GM18858 (cell line): ENCODE measurements around the gene GNA12.

Source experiments
- ATAC-seq: cut with Tn5 transposase; IDR thresholded peaks from one replicate; pipeline ENCODE4 v1.9.1; 2021; ENCODE audit not compliant: unreplicated experiment

Gene GNA12

GRCh38 chr7:2838873-2839578 lies 5.1 kb downstream of the GNA12 start:
- ATAC-seq, result peak; percentile 58

DNA sequence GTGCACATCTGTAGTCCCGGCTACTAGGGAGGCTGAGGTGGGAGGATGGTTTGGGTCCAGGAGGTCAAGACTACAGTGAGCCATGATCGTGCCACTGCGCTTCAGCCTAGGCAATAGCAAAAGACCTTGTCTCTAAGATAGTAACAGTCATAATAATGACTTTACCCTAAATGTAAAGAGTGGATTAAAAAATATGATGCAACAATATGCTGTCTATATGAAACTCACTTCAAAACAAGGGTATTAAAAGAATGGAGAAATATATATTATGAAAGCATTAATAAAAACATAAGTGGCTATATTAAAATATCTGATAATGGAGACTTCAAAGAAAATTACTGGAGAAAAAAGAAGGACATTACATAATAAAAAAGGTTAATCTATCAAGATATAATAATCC lies 5.7 kb downstream of the GNA12 start:
- ATAC-seq, result no peak

DNA sequence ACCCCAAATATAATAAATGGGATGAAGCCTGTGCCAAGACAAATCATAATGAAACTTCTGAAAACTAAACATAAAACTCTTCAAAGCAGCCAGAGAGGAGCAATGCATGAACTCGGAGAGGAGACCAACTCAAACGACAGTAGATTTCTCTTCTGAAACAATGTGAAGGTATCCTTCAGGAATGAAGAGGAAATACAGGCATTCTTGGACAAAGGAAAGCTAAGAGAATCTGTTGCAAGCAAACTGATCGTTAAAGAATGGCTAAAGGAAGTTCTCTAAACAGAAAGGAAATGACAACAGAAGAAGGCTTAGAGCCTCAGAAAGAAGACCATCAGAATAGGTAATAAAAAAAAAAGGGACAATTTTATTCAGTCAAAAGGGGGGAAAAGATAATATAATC lies 6.6 kb downstream of the GNA12 start:
- no peak for ATAC-seq

DNA sequence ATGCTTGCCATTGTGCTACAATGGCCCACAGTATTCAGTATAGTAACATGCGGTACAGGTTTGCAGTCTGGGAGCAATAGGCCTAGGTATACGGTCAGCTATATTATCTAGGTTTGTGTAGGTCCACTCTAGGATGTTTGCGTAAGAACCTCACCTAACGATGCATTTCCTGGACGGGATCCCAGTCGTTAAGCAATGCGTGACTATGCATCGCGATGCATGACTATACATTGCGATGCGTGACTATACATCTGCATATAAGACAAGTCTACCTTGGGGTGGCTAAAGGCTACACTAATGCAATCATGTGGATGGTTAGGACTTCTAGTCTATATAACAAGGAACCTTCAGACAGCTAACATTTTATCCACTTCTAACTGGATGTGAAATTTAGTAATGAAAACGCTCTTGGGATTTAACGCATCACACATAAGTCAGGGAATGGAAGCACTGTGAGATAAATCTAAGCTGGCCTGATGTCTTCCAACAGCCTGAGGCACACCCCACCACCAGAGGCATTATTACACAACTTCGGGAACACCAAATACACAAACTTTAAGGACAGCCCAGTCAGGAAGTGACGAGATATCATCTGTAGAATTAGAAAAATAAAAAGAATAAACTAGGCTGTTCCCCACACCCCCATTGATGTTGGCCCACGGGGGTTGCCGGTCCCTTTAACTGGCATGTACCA lies 9.2 kb downstream of the GNA12 start:
- no peak for ATAC-seq

- no peak for ATAC-seq
Measured at GRCh38 chr7:2833083-2833910, 10.8 kb downstream of the GNA12 start.

- no peak for ATAC-seq
Measured at GRCh38 chr7:2832461-2832860, 11.6 kb downstream of the GNA12 start.

DNA sequence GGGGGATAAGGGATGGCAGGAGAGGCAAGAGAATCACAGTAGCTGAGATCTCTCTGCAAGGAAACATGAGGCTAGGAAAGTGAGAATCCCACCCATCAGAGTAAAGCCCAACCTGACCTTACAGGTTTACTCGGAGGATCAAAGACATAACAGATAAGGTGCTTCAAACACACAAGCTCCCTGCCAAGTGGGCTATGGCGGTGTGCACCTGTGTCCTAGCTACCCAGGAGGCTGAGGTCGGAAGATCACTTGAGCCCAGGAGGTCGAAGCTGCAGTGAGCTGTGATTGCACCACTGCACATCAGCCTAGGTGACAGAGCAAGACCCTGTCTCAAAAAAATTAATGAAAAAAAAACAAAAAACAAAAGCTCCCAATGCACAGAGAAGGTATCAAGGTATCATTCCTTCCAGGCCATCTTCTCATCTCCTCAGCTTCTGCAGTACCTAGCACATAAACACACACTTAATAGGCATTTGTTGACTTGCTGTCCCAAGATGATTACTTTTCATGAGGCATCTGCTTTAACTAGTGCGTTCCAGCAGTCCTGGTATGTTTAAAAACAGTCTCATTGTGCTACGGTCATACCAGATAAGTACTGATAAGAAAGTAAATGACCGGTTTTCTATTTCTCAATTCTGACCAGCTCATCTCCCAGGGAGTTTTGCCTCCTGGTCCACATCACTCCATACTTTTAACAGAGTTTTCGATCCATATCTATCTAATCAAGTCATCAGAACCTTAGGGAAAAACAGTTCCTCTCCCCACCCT lies 13.3 kb downstream of the GNA12 start:
- ATAC-seq, result no peak

GRCh38 chr7:2829040-2829439 lies 15.1 kb downstream of the GNA12 start:
- no peak for ATAC-seq

DNA sequence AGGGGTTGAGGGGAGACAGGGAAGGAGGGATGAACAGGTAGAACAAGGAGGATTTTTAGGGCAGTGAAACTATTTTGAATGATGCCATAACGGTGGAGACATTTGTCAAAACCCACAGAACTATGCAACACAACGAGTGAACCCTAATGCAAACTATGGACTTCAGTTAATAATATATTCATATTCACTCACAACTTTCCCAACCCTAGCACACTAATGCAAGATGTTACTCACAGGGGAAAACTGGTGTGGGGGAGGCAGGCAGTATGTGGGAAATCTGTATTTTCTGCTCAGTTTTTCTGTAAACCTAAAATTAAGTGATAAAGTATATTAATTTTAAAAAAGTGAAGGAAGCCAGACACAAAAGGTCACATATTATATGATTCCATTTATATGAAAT lies 17.3 kb downstream of the GNA12 start:
- no peak for ATAC-seq

- ATAC-seq, result no peak
Measured at GRCh38 chr7:2825559-2826227, 18.4 kb downstream of the GNA12 start.

DNA sequence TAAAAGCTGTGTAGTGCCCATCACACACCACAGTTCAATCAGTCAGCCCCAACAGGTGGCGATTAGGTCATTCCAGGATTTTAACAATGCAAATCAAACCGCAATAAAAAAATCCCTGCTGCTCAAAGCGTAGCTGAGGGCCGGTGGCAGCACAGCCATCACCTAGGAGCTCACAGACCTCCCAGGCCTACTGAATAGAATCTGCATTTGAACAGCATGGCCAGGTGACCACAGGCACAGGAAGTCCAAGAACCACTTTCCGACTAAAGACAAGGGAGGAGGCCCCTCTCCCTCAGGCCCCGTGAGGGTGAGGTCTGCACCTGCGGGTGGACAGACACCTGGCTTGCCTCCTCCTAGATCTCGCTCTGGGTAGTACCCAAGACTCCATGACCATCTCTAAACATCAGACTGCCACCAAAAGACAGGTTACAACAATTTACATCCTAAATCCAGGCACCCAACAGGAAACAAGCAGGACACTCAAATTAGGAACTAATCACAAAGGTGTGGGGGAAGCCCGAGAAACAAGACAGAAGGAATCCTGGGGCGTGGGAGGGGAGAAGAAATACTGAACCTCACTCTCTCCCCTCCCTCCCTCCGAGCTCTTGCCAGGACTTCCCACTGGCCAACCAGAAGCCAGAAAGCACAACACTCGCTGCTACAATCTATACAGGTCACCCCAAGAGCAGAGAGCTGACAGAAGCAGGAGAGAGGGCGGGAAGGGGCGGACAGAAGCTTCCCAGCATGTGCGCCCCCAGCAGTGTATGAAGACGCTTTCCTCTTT lies 19.2 kb downstream of the GNA12 start:
- ATAC-seq, result peak; percentile 33

DNA sequence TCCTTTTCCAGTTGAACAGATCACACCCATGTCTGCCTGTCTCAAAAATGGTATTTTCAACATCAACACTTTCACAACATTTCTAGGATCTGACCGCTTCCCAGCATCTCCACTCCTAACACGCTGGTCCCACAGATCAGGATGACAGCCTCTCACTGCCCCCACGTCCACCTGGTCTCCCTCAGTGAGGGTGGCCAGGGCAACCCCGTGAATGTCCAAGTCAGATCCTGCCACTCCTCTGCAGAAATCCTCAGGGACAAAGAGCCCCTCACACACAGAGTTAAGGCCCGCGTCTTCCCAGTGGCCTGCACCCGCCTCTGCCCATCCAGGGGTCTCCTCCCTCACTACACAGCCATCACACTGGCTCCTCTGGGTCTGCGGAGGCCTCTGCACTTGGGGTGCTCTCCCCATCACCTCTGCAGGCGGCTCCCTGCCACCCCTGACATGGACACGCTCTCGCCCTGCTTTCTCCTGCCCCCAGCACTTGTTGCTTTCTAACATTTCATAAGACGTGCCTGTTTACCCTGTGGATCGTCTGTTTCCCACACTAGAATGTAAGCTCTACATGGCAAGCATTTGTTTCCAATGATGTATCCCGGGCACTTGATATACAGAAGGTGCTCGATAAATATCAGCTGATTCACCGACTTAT lies 20.0 kb downstream of the GNA12 start:
- ATAC-seq, result no peak

- no peak for ATAC-seq
Measured at GRCh38 chr7:2823130-2823529, 21.0 kb downstream of the GNA12 start.

DNA sequence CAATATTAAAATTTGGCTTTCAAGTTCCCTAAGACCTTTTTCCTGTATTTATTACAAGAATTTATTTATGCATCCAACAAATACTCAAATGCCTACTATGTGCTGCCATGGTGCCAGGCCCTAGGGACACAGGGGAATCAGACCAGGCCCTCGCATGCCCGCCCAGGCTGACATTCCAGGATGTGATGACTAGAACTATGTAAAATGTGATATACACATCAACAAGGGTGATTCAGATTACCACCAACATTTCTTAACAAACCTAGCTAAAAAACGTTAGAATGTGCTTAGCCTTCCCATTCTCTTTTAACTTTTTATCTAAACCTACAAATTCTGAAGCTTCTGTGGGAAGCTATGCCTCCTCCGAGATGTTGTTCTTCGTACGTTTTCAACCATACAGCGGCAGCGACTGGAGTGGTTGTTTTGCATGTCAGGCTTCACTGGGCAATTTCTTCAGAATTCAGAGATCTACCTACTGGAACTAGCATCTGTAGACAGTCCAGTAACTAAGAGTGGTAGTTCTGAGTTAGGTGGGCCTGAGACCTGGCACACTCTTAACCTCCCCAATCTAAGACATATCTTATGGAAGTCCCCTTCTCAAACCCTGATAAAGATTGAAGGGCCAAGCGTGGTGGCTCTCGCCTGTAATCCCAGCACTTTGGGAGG lies 22.1 kb downstream of the GNA12 start:
- ATAC-seq, result peak; percentile 67

DNA sequence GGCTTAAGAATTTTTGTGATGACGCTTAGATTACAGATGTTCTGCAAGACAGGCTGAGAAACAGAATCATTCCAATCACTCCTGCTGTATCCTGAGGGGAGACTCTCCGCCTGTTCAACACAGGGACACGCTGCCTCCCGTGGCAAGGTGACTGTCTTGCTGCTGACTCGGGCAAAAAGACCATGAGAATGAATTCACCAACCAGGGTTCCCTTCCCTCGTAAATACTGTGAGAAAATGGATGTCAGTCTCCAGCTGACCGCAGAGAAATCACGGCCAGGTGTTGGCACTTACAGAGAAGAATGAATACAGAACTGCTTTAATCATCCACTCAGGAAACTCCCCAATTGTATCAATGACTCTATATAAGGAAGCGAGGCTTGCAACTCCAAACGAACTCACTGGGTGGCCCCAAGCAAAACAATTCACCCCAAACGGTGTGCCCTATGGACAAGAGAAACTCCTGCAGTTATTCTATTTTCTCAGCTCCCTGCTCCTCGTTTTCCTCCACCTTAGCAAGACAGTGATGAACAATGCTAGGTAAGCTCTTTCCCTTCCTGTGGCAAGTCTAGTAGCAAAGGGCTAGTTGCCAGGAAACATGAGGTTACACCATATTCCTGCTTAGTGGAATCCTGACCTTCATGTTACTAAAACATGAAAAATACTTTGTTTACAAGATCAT lies 22.8 kb downstream of the GNA12 start:
- peak; percentile 37 for ATAC-seq

DNA sequence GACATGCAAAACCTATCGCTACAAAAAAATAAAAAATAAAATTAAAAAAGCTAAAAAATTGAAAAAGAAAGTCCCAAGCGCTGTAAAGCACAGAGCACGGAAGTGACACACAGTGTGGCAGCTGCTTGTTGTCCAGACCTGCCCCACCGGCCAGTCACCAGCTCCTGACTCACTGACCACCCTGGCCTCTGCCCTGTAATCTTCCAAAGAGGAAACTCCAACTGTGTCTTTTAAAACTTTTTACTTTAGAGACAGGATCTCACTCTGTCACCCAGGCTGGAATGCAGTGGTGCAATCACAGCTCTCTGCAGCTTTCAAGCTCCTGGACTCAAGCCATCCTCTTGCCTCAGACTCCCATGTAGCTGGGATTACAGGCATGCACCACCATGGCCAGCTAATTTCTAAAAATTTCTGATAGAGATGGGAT lies 23.6 kb downstream of the GNA12 start:
- ATAC-seq, result no peak

DNA sequence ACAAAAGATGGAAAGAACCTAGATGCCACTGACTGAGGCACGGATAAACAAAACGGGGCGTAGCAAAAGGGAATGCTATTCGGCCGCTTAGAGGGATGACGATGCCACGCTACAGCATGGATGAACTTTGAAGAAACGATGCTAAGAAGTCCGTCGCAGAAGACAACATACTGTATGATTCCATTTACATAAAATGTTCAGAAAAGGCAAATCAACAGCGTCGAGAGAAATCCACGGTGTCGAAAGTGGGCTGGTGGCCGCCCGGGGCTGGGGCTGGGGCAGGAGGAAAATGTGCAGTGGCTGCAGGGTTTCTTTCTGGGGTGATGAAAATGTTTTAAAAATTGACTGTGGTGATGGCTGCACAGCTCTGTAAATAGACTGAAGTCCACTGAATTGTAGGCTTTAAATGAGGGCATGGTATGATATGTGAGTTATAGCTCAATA lies 24.1 kb downstream of the GNA12 start:
- no peak for ATAC-seq
